Colonic mucosa (tissue), 4 donors: ENCODE data around the gene APOO. TPM values are rescaled to one million over a fixed set of nuclear protein-coding genes. Genes with fewer than 3 reads are reported as not detected.
A peak's percentile ranks its signal among the peaks of the same experiment; 100 is the strongest.

Experiments used
- DNase-seq: peaks from one replicate; pipeline ENCODE4 v3.0.0-alpha.2; 2020
- H3K27ac ChIP-seq: fragments of 200-600 bp; one replicate; pipeline ENCODE4 v1.8.0; 2021
- H3K27me3 ChIP-seq: fragments of 200-600 bp; one replicate; pipeline ENCODE4 v1.8.0; 2021
- H3K36me3 ChIP-seq: fragments of 200-600 bp; one replicate; pipeline ENCODE4 v1.8.0; 2021
- H3K4me1 ChIP-seq: fragments of 200-600 bp; one replicate; pipeline ENCODE4 v1.8.0; 2021; ENCODE audit warnings: mild to moderate bottlenecking
- H3K4me3 ChIP-seq: fragments of 200-600 bp; one replicate; pipeline ENCODE4 v1.8.0; 2021
- H3K9ac ChIP-seq, 2 donors: one replicate each; pipeline ENCODE4 v1.7.0; 2013; ENCODE audit warnings: control low read depth in 2 of 2, low read depth in 2 of 2, low read length in 2 of 2
- H3K9me3 ChIP-seq: fragments of 200-600 bp; one replicate; pipeline ENCODE4 v1.8.0; 2021
- intact Hi-C: fragments of 100-400 bp; cut with DNase I; formaldehyde crosslinking; loops from one replicate; pipeline ENCODE4 v1.14.1; 2022
- total RNA-seq, 2 donors: library from RNA; stranded (reverse); fragmentation: NEBNext Ultra II Directional in 1 of 2; extraction: Animal tissue kit (Norgen Biotek cat#: 25700) in 1 of 2; gene quantifications; one replicate each; pipeline ENCODE4 v1.2.1, GENCODE V29; 2021
- TF ChIP-seq, protein P1 (sequence below): fragments of 200-600 bp; IDR thresholded peaks from one replicate; pipeline ENCODE4 v1.8.0; 2022; ENCODE audit warnings: antibody characterized with exemption, mild to moderate bottlenecking
- donor health status: healthy.
- donor health status: DM: no; HTN: no; CAD: no.
- donor health status: DM: no; HTN: no; CAD: no.

APOO gene
- total RNA-seq, 2 donors from 2014 or later: 36.3 to 38.9 TPM

DNA sequence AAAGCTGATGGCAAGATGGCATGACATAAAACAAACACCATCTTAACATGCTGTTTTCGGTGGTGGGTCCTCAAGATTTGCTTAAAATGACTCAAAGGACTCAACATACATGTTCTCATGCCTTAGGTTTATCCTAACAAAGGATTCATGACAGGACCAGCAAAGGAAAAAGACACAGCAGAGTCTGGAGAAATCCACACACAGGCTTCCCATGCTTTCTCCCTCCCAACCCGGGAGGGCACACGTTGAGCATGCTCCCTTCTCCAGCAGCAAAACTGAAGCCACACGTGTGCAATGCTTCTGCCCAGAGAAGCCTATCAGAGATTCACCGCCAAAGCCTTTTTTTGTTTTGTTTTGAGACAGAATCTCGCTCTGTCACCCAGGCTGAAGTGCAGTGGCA is 84.9 kb downstream of the APOO start:
- H3K27me3 ChIP-seq: no peaks in the 10 kb centered on the region
- H3K36me3 ChIP-seq: no peaks in the 10 kb centered on the region
- peak overlapping the region; percentile 79 for H3K27ac ChIP-seq
- H3K4me1 ChIP-seq: no peaks in the 10 kb centered on the region
- TF ChIP-seq, protein P1, sequence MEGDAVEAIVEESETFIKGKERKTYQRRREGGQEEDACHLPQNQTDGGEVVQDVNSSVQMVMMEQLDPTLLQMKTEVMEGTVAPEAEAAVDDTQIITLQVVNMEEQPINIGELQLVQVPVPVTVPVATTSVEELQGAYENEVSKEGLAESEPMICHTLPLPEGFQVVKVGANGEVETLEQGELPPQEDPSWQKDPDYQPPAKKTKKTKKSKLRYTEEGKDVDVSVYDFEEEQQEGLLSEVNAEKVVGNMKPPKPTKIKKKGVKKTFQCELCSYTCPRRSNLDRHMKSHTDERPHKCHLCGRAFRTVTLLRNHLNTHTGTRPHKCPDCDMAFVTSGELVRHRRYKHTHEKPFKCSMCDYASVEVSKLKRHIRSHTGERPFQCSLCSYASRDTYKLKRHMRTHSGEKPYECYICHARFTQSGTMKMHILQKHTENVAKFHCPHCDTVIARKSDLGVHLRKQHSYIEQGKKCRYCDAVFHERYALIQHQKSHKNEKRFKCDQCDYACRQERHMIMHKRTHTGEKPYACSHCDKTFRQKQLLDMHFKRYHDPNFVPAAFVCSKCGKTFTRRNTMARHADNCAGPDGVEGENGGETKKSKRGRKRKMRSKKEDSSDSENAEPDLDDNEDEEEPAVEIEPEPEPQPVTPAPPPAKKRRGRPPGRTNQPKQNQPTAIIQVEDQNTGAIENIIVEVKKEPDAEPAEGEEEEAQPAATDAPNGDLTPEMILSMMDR: no peak
- H3K4me3 ChIP-seq: no peak overlapping the region
- intact Hi-C loops: no loop called here
- no peaks in the 10 kb centered on the region for H3K9me3 ChIP-seq
- no peak for DNase-seq
- no peak overlapping the region for H3K9ac ChIP-seq

DNA sequence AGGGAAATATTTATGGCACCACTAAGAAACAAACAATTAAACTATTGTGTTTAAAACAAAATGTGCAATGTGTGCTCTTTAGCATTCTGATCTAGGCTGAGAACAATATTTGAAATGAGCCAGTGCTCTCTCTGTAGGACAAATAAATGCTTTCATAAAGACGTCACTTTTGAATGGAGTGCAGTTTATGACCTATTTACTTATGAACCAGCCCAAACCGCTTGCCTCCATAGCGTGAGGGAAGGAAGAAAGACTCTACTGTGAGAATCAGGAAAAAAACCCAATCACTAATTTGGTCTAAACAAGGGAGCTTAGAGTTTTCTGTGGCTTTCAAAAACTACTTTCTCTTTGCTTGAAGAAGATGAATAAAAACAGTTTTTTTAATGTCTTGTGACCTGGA is 85.3 kb downstream of the APOO start:
- H3K9ac ChIP-seq: no peak overlapping the region
- TF ChIP-seq, protein P1: no peak
- no peaks in the 10 kb centered on the region for H3K9me3 ChIP-seq
- H3K36me3 ChIP-seq: no peaks in the 10 kb centered on the region
- H3K27me3 ChIP-seq: no peaks in the 10 kb centered on the region
- no peaks in the 10 kb centered on the region for H3K4me1 ChIP-seq
- H3K27ac ChIP-seq: peak overlapping the region; percentile 79
- intact Hi-C loops: no loop called here
- DNase-seq: peak; percentile 64
- H3K4me3 ChIP-seq: no peak overlapping the region

DNA sequence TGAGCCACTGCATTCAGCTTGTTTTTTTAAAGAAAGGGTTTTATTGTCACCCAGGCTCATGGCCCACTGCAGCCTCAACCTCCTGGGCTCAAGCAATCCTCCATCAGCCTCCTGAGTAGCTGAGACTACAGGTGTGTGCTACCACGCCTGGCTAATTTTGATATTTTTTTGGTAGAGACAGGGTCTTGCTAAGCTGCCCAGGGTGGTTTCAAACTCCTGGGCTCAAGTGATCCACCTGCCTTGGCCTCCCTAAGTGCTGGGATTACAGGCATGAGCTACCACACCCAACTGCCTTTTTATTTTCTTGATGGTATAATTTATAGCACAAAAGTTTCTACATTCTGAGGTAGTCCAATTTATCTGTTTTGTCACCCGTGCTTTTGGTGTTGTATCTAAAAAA is 85.9 kb downstream of the APOO start:
- no peaks in the 10 kb centered on the region for H3K9me3 ChIP-seq
- intact Hi-C loops: no loop called here
- no peaks in the 10 kb centered on the region for H3K27me3 ChIP-seq
- peak overlapping the region; percentile 79 for H3K27ac ChIP-seq
- DNase-seq: no peak
- no peaks in the 10 kb centered on the region for H3K4me1 ChIP-seq
- no peak overlapping the region for H3K9ac ChIP-seq
- TF ChIP-seq, protein P1: no peak
- H3K4me3 ChIP-seq: no peak overlapping the region
- H3K36me3 ChIP-seq: no peaks in the 10 kb centered on the region

DNA sequence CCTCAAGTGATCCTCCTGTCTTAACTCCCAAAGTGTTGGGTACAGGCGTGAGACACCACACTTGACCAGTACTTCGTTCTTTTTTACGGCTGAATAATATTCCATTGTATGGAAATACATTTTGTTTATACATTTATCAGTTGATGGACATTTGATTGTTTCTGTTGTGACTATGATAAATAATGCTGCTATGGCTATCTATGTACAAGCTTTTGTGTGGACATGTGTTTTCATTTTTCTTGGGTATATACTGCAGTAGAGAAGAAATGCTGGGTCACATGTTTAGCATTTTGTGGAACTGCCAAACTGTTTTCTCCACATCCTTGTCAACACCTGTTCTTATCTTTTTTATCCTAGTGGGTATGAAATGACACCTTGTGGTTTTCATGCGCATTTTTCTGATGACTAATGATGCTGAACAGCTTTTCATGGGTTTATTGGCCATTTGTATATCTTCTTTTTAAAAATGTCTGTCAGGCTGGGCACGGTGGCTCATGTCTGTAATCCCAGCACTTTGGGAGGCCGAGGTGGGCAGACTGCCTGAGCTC is 87.4 kb downstream of the APOO start:
- H3K27me3 ChIP-seq: no peaks in the 10 kb centered on the region
- no peaks in the 10 kb centered on the region for H3K4me1 ChIP-seq
- H3K27ac ChIP-seq: no peak overlapping the region
- no peaks in the 10 kb centered on the region for H3K36me3 ChIP-seq
- no peak overlapping the region for H3K4me3 ChIP-seq
- DNase-seq: no peak
- no peaks in the 10 kb centered on the region for H3K9me3 ChIP-seq
- intact Hi-C loops: no loop called here
- TF ChIP-seq, protein P1: no peak
- H3K9ac ChIP-seq: no peak overlapping the region

DNA sequence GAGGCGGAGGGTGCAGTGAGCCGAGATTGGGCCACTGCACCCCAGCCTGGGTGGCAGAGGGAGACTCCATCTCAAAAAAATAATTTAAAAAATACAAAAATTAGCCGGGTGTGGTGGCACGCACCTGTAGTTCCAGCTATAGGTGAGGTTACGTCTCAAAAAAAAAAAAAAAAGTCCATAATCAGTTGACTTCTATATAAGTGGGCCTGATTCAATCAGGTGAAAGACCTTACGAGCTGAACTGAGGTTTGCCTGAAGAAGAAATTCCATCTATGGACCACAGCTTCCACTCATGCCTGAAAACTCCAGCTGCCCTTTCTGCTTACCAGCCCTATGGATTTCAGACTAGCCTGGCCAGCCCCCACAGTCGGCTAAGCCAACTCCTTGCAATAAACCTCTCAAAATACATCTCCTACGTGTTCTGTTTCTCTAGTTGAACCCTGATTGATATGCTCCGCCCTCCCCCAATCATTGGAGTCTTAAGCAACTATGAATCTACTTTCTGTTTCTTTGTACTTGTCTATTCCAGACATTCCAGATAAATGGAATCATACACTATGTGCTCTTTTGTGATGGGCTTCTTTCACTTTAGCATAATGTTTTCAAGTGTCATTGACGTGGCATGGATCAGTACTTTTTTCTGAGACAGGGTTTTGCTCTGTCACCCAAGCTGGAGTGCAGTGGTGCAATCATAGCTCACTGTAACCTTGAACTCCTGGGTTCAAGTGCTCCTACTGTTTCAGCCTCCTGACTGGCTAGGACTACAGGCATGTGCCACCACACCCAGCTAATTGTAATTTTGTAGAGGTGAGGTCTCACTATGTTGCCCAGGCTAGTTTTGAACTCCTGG is 88.1 kb downstream of the APOO start:
- intact Hi-C loops: no loop called here
- TF ChIP-seq, protein P1: no peak
- H3K9ac ChIP-seq: no peak overlapping the region
- no peaks in the 10 kb centered on the region for H3K4me1 ChIP-seq
- DNase-seq: no peak
- H3K27me3 ChIP-seq: no peaks in the 10 kb centered on the region
- H3K36me3 ChIP-seq: no peaks in the 10 kb centered on the region
- no peaks in the 10 kb centered on the region for H3K9me3 ChIP-seq
- H3K27ac ChIP-seq: no peak overlapping the region
- no peak overlapping the region for H3K4me3 ChIP-seq
